ENCODE data around the gene C9orf85. TPM values are rescaled to one million over a fixed set of nuclear protein-coding genes. Genes with fewer than 3 reads are reported as not detected.
A peak's percentile ranks its signal among the peaks of the same experiment; 100 is the strongest.

Gene C9orf85
- polyA plus RNA-seq, 1 experiment: 16.1 TPM

DNA sequence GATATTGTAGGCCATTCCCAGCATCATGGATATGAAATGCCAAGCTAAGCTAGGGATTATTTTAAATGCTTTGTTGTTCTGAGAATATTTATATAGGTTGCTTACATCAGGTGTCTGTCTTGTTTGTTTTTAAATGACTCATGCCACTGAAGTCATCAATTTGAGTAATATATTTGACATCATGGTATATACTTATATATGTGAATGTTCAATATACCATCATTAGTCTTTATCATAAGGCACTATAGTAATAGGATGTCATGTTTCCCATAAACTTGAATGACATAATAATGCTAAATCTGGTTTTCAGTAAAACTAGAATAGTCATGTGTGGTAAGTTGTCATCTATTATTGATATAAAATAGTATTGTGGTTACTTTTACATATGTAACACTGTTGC is 13.1 kb downstream of the C9orf85 start:
- no peak for DNase-seq (ENCODE audit: low read depth)
- Histone ChIP-seq H3K27me3 (ENCODE audit: control insufficient read depth, insufficient read depth, low read length) (no peaks in the 10 kb centered on the region), H3K4me3 (ENCODE audit: low read depth, low read length) (no peak overlapping the region), H3K36me3 (ENCODE audit: control insufficient read depth, insufficient read depth, low read length) (no peaks in the 10 kb centered on the region)
- ChIA-PET CTCF (no interaction called here), POLR2A (no interaction called here)
- TF ChIP-seq, protein P1, sequence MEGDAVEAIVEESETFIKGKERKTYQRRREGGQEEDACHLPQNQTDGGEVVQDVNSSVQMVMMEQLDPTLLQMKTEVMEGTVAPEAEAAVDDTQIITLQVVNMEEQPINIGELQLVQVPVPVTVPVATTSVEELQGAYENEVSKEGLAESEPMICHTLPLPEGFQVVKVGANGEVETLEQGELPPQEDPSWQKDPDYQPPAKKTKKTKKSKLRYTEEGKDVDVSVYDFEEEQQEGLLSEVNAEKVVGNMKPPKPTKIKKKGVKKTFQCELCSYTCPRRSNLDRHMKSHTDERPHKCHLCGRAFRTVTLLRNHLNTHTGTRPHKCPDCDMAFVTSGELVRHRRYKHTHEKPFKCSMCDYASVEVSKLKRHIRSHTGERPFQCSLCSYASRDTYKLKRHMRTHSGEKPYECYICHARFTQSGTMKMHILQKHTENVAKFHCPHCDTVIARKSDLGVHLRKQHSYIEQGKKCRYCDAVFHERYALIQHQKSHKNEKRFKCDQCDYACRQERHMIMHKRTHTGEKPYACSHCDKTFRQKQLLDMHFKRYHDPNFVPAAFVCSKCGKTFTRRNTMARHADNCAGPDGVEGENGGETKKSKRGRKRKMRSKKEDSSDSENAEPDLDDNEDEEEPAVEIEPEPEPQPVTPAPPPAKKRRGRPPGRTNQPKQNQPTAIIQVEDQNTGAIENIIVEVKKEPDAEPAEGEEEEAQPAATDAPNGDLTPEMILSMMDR (IDR thresholded peaks at IDR 0.05; ENCODE audit: insufficient read depth, low read depth, low read length): no peak

DNA sequence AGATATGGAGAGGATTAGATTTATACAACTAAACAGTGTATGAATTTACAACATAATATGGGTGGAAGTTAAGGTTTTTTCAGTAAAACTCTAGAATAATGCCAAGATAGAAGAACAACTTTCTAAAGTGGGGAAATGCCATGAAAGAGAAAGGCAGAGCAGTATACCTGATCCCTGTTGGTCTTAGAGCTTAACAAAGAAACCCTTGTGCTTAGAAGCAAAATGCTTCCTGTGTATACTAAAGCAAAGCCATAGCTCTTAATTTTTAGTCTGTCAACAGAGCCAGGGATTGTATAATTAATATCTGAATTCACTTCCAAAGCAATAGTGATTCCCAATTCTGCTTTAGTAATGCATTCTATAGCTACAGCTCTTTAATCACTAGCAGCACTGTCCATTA is 14.4 kb downstream of the C9orf85 start:
- no peak overlapping the region for H3K4me3 ChIP-seq (ENCODE audit: low read depth, low read length)
- TF ChIP-seq, protein P1 (IDR thresholded peaks at IDR 0.05; ENCODE audit: insufficient read depth, low read depth, low read length): no peak
- DNase-seq (ENCODE audit: low read depth): no peak
- POLR2A ChIA-PET: no interaction called here
- H3K36me3 ChIP-seq (ENCODE audit: control insufficient read depth, insufficient read depth, low read length): no peaks in the 10 kb centered on the region
- CTCF ChIA-PET: interaction anchor here (1.2 kb wide), 1 partner anchor 10 kb away, joined by 3 read pairs; no protein-coding TSS in a partner anchor
- H3K27me3 ChIP-seq (ENCODE audit: control insufficient read depth, insufficient read depth, low read length): no peaks in the 10 kb centered on the region

DNA sequence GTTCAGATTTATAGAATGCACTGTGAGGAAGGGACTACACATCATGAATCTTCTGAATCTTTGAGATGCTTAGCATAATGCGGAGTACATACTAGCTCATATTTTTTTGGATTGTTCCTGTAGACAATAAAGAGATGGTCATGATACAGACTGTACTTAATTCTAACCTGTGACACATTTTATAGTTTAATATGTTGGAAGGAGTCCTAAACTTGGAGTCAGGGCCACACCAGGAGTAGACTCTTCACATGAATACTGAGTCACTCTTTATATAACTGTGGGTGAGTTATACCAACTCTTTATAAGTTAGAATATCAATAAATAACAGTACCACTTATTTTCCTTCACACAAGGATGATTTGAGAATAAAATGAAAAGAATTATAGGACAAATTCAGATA is 16.9 kb downstream of the C9orf85 start:
- Histone ChIP-seq H3K36me3 (ENCODE audit: control insufficient read depth, insufficient read depth, low read length) (no peaks in the 10 kb centered on the region), H3K27me3 (ENCODE audit: control insufficient read depth, insufficient read depth, low read length) (no peaks in the 10 kb centered on the region), H3K4me3 (ENCODE audit: low read depth, low read length) (no peak overlapping the region)
- DNase-seq (ENCODE audit: low read depth): peak; percentile 31
- TF ChIP-seq, protein P1 (IDR thresholded peaks at IDR 0.05; ENCODE audit: insufficient read depth, low read depth, low read length): no peak
- ChIA-PET CTCF (no interaction called here), POLR2A (no interaction called here)

DNA sequence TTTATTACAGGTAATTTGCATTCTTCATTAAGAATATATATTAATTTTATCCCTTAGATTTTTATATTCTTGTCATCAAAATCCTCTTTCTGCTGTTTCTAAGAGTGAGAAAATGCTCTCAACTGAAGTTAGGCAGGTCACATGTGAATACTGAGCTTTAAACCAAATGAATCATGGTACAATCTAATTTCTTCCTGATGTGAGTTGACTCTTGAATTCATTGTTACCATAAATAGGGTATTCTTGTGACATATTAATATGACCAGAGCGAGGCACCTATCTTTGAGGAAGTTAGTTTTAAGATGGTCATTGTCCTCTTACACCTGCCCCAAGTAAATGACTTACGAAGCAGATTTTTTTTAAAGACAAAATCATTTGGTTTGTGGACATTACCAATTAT is 17.4 kb downstream of the C9orf85 start:
- POLR2A ChIA-PET: no interaction called here

DNA sequence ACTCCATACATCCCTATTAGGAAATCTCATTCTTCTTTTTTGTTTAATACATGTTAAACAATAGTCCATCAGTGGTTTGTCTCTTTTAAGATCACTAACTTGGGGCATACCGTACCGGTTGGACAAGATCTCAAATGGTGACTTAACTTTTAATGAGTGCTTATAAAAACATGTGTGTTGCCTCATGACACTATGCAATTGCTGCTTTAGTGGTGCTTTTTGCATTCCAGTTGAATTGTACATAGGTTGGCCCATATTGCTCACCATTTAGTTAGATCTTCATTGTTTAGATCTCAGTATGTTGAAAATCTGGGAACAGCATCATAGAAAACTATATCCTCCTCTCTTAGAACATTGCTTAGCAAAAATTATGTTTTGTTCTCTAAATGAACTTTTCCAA is 17.8 kb downstream of the C9orf85 start:
- ChIA-PET CTCF (no interaction called here), POLR2A (no interaction called here)
- Histone ChIP-seq H3K27me3 (ENCODE audit: control insufficient read depth, insufficient read depth, low read length) (no peaks in the 10 kb centered on the region), H3K4me3 (ENCODE audit: low read depth, low read length) (no peak overlapping the region), H3K36me3 (ENCODE audit: control insufficient read depth, insufficient read depth, low read length) (no peaks in the 10 kb centered on the region)
- no peak for DNase-seq (ENCODE audit: low read depth)
- TF ChIP-seq, protein P1 (IDR thresholded peaks at IDR 0.05; ENCODE audit: insufficient read depth, low read depth, low read length): no peak

More for the DNA sequence above, 17.4 kb downstream of the C9orf85 start:
- CTCF ChIA-PET: no interaction called here
- TF ChIP-seq, protein P1 (IDR thresholded peaks at IDR 0.05; ENCODE audit: insufficient read depth, low read depth, low read length): no peak
- DNase-seq (ENCODE audit: low read depth): peak; percentile 39
- Histone ChIP-seq H3K36me3 (ENCODE audit: control insufficient read depth, insufficient read depth, low read length) (no peaks in the 10 kb centered on the region), H3K4me3 (ENCODE audit: low read depth, low read length) (no peak overlapping the region), H3K27me3 (ENCODE audit: control insufficient read depth, insufficient read depth, low read length) (no peaks in the 10 kb centered on the region)

Measured in BJ (cell line).